ENCODE results near the gene FLYWCH2. TPM values are rescaled to one million over a fixed set of nuclear protein-coding genes. Genes with fewer than 3 reads are reported as not detected.
A peak's percentile ranks its signal among the peaks of the same experiment; 100 is the strongest.

Gene FLYWCH2
- total and polyA plus RNA-seq, 2 of the 13 experiments (the other 11 are each of a cell fraction or from before 2014, with no cell fraction given) = 16.9 to 19.8 TPM

- peak; percentile 40; the same call in 1 of the 2 replicates for TF ChIP-seq ARID4A (CRISPR knock-in tag; IDR thresholded peaks at IDR 0.05; ENCODE audit: borderline replicate concordance)
- TF ChIP-seq SALL1 (CRISPR knock-in tag; IDR thresholded peaks at IDR 0.05) = no peak; the same call in 1 of the 2 replicates
- peak; percentile 68 for TF ChIP-seq ZNF451 (CRISPR knock-in tag; IDR thresholded peaks at IDR 0.05)
- TF ChIP-seq ZNF766 (CRISPR knock-in tag; IDR thresholded peaks at IDR 0.05; ENCODE audit: borderline replicate concordance) = peak; percentile 45; the same call in 1 of the 2 replicates
- TF ChIP-seq RARA (CRISPR knock-in tag; IDR thresholded peaks at IDR 0.05) = peak; percentile 44; the same call in 1 of the 2 replicates
- TF ChIP-seq ZFP37 (CRISPR knock-in tag; IDR thresholded peaks at IDR 0.05; ENCODE audit: borderline replicate concordance) = 0 out of 2 replicates have a peak, but pooled peaks have one; percentile 18
- TF ChIP-seq ASH2L (IDR thresholded peaks at IDR 0.05; ENCODE audit: insufficient read length, low read depth, low read length) = peak; percentile 46
- TF ChIP-seq THRA (CRISPR knock-in tag; IDR thresholded peaks at IDR 0.05; ENCODE audit: borderline replicate concordance) = peak; percentile 72; the same call in 1 of the 2 replicates
- TF ChIP-seq ONECUT2 (CRISPR knock-in tag; IDR thresholded peaks at IDR 0.05) = no peak; the same call in 1 of the 2 replicates
- 0 out of 2 replicates have a peak, but pooled peaks have one; percentile 78 for TF ChIP-seq POGK (CRISPR knock-in tag; conservative IDR thresholded peaks at IDR 0.05)
- TF ChIP-seq E2F5 (CRISPR knock-in tag; conservative IDR thresholded peaks at IDR 0.05) = no peak
- TF ChIP-seq ELF3 (CRISPR knock-in tag; IDR thresholded peaks at IDR 0.05) = peak; percentile 50; the same call in 1 of the 2 replicates
- no peak for TF ChIP-seq FLYWCH1 (CRISPR knock-in tag; IDR thresholded peaks at IDR 0.05)
- TF ChIP-seq ZNF503 (CRISPR knock-in tag; IDR thresholded peaks at IDR 0.05) = 0 out of 2 replicates have a peak, but pooled peaks have one; percentile 3
- no peak for TF ChIP-seq PCBP2 (optimal IDR thresholded peaks at IDR 0.05; ENCODE audit: low read depth, low read length, poor library complexity, severe bottlenecking)
- no peak for TF ChIP-seq ESRRA (CRISPR knock-in tag; IDR thresholded peaks at IDR 0.05; ENCODE audit: low read depth)
- no peak for TF ChIP-seq ZNF326 (CRISPR knock-in tag; IDR thresholded peaks at IDR 0.05; ENCODE audit: borderline replicate concordance)
- no peak for TF ChIP-seq ZBTB21 (CRISPR knock-in tag; IDR thresholded peaks at IDR 0.05)
These were observed 21.3 kb downstream of the FLYWCH2 start (continued) for GRCh38 chr16:2904100-2904921.

Measured in HepG2 (cell line).